ENCODE measurements around the gene CDC14B.

GRCh38 chr9:96574931-96575351 is 44.7 kb downstream of the CDC14B start:
- TF ChIP-seq POLR2A (IDR thresholded peaks at IDR 0.05) (no peak), CTCF (IDR thresholded peaks at IDR 0.05) (no peak)
